Sigmoid colon (tissue), 7 donors: ENCODE results near the gene SS18. TPM values are rescaled to one million over a fixed set of nuclear protein-coding genes. Genes with fewer than 3 reads are reported as not detected.
"Not testable (repeated sequence)": the region's sequence is repeated elsewhere in the genome, so short reads cannot be mapped to it uniquely, and the experiment has no call there.

Source experiments
- DNase-seq: peaks from one replicate; pipeline ENCODE4 v3.0.0-alpha.2; 2019
- H3K27ac ChIP-seq, 4 donors: fragments of 200-600 bp; sonication (generic); one replicate each; pipeline ENCODE4 v1.5.1; 2016 to 2019; ENCODE audit warnings: mild to moderate bottlenecking in 1 of 4
- H3K27me3 ChIP-seq, 3 donors: fragments of 200-600 bp; sonication (generic); one replicate each; pipeline ENCODE4 v1.5.1; 2019; ENCODE audit warnings: mild to moderate bottlenecking in 1 of 3
- H3K36me3 ChIP-seq, 4 donors: fragments of 200-600 bp; sonication (generic); one replicate each; pipeline ENCODE4 v1.5.1; 2016 to 2019
- H3K4me1 ChIP-seq, 4 donors: fragments of 200-600 bp; sonication (generic); one replicate each; pipeline ENCODE4 v1.5.1; 2017 to 2019
- H3K4me3 ChIP-seq, 4 donors: fragments of 200-600 bp; sonication (generic); one replicate each; pipeline ENCODE4 v1.5.1; 2017 to 2019; ENCODE audit warnings: mild to moderate bottlenecking in 2 of 4, moderate library complexity in 1 of 4
- H3K9me3 ChIP-seq, 4 donors: fragments of 200-600 bp in 3 of 4; sonication (generic) in 3 of 4; one replicate each; pipeline versions ENCODE4 v1.5.1 to v1.6.1; 2013 to 2019
- EP300 ChIP-seq, 4 donors: sonication (generic); formaldehyde crosslinking; IDR thresholded peaks; one replicate each; pipeline ENCODE4 v1.6.1; 2017; ENCODE audit warnings: antibody characterized with exemption in 4 of 4
- POLR2A ChIP-seq, 2 donors: fragments of 450-650 bp; IDR thresholded peaks; one replicate each; pipeline ENCODE4 v1.6.1; 2016; ENCODE audit warnings: antibody characterized with exemption in 2 of 2, mild to moderate bottlenecking in 2 of 2, moderate library complexity in 2 of 2
- POLR2AphosphoS5 ChIP-seq, 4 donors: sonication (generic); formaldehyde crosslinking; IDR thresholded peaks; one replicate each; pipeline ENCODE4 v1.6.1; 2017; ENCODE audit warnings: antibody characterized with exemption in 4 of 4
- WGBS, 2 donors: extraction: QIAGEN DNeasy Blood & Tissue Kit; methylation state at CpG; one replicate each; pipeline ENCODE4 v1.1.7; 2013; 5-methylcytosine and 5-hydroxymethylcytosine counted together
- intact Hi-C: fragments of 100-400 bp; cut with DNase I; formaldehyde crosslinking; loops from one replicate; pipeline ENCODE4 v1.15.1; 2023
- polyA plus RNA-seq, 3 donors: library from polyadenylated mRNA; stranded (reverse); fragments of 200-250 nt; gene quantifications; one replicate each; pipeline ENCODE4 v1.2.3, GENCODE V29; 2013
- total RNA-seq, 4 donors: library from RNA; depleted of rRNA; stranded (reverse); fragments of >200 nt; gene quantifications; one replicate each; pipeline ENCODE4 v1.1.0, GENCODE V29; 2016
- TF ChIP-seq, protein P1 (sequence below), 4 experiments: fragments of 450-650 bp in 3 of 4; fragments of 200-600 bp in 1 of 4; IDR thresholded peaks; one replicate each; pipeline ENCODE4 v1.5.1; 2016 to 2019; ENCODE audit warnings: antibody characterized with exemption in 4 of 4, mild to moderate bottlenecking in 3 of 4, moderate library complexity in 2 of 4
- donor health status: healthy with polysubstance abuse.
- donor health status: Bipolar disorder and iron deficiency.
- donor health status: healthy.

SS18 gene, protein sequence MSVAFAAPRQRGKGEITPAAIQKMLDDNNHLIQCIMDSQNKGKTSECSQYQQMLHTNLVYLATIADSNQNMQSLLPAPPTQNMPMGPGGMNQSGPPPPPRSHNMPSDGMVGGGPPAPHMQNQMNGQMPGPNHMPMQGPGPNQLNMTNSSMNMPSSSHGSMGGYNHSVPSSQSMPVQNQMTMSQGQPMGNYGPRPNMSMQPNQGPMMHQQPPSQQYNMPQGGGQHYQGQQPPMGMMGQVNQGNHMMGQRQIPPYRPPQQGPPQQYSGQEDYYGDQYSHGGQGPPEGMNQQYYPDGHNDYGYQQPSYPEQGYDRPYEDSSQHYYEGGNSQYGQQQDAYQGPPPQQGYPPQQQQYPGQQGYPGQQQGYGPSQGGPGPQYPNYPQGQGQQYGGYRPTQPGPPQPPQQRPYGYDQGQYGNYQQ
- total RNA-seq (100 to 1,000 TPM in 1 of 4 donors, 10 to 100 TPM in 3; 89.2 to 204 (median 95.7) TPM), polyA plus RNA-seq (10 to 100 TPM; 22.8 to 33.2 (median 23.8) TPM)

DNA sequence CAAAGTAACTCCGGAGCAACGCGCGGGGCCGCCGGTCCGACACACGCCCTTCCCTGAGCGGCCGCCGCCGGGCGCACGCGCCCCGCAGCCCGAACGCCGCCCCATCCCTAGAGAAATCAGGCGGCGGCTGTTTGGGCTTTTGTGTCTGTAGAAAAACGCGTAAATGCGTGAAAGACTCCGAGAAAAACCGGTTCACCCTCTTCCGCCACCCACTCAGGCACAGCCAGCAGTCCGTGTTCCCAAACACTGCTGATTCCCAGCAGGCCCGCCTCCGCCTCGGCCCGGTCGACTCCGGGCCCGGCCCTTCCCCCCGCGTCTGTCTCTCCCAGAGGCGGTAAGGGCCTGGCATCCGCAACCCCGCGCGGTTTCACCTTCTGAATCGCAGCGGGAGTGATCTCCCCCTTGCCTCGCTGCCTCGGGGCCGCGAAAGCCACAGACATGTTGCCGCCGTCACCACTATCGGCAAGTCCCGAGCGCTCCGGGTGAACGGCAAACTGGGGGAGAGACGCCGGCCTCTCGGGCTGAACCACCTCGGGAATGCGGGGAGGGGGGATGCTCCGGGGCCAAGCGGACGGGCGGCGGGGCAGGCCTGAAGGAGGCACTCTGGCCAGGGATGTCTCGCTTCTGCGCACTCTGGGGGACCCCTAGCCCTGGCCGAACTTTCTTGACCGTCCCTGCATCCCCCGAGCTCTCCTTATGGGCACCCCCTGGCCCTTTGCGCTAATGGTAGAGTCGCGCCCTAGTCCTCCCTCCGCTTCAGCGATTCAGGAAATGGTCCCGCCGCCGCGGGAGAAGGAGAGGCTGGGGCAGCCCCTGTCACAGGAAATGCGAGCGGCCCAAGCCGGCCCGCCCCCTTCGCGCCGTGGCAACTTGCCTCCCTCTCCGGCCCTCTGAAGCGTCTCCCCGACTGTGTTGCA is at the start of gene SS18:
TSS of gene SS18 (minus strand) at position 484 of the 917 bp plus-strand sequence. CDS start at position 440, 44 bp downstream.
- TF ChIP-seq EP300 (IDR thresholded peaks at IDR 0.05) (peak in 1 of 4 donors; percentile 26), POLR2AphosphoS5 (IDR thresholded peaks at IDR 0.05) (peak; percentile 64 to 88 (median 82)), POLR2A (IDR thresholded peaks at IDR 0.05) (peak in 1 of 2 donors; percentile 65)
- TF ChIP-seq, protein P1, sequence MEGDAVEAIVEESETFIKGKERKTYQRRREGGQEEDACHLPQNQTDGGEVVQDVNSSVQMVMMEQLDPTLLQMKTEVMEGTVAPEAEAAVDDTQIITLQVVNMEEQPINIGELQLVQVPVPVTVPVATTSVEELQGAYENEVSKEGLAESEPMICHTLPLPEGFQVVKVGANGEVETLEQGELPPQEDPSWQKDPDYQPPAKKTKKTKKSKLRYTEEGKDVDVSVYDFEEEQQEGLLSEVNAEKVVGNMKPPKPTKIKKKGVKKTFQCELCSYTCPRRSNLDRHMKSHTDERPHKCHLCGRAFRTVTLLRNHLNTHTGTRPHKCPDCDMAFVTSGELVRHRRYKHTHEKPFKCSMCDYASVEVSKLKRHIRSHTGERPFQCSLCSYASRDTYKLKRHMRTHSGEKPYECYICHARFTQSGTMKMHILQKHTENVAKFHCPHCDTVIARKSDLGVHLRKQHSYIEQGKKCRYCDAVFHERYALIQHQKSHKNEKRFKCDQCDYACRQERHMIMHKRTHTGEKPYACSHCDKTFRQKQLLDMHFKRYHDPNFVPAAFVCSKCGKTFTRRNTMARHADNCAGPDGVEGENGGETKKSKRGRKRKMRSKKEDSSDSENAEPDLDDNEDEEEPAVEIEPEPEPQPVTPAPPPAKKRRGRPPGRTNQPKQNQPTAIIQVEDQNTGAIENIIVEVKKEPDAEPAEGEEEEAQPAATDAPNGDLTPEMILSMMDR (IDR thresholded peaks at IDR 0.05): no peak
- Histone ChIP-seq H3K36me3 (peaks cover 0 to 18% (median 0%) of the 10 kb centered on the region in 4 donors), H3K27me3 (no peaks in the 10 kb centered on the region), H3K9me3 (no peaks in the 10 kb centered on the region), H3K4me1 (peaks cover 0 to 34% (median 27%) of the 10 kb centered on the region in 4 donors), H3K27ac (peak within 1 kb of the TSS; percentile 85 to 99 (median 95)), H3K4me3 (peak within 1 kb of the TSS; percentile 56 to 87 (median 80))
- intact Hi-C loops: loop anchor here (2.0 to 10.0 kb wide), 3 partner anchors 134 to 567 kb away; partner anchors contain the start of gene KCTD1
- WGBS, 2 donors: 0 to 1% methylated on average over 89 of the region's 89 CpGs
- DNase-seq: peak; percentile 96

DNA sequence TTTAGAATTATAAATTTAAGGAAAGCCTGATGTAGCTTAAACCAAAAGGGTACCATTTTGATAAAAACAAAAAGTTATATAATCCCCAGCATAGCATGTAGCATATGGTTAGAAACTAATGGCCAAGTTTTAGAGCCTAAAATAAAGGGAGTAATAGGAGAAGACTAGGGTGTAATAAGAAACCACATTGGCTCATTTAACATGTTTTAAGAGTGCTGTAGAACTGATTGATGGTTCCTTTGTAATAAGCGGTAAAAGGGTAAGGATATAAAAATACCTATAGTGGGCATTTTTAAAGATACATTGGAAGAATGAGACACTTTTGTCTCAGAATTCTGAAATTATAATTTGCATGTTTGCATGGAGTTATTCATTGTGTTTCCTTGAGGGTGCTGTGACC is 45.1 kb upstream of the SS18 start:
- TF ChIP-seq POLR2A (IDR thresholded peaks at IDR 0.05) (no peak), EP300 (IDR thresholded peaks at IDR 0.05) (no peak), POLR2AphosphoS5 (IDR thresholded peaks at IDR 0.05) (no peak)
- TF ChIP-seq, protein P1 (IDR thresholded peaks at IDR 0.05): no peak
- intact Hi-C loops: no loop called here

DNA sequence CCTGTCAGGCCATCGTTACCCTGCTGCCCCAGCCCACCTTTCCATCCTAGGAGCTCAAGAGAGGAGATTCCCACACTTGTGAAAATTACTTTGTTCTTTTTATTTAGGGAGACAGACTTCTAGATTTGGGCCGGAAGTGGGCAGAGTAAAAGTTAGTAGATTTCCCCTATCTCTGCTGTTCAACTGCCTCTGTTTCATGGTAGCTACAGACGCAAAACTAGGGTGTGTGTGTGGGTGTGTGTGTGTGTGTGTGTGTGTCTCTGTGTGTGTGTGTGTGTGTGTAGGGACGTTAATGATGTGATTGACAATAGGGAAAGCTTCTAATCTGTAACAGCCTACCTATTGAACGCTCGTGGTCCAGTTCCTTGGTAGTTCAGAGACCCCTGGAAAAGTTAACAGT is 43.7 kb upstream of the SS18 start:
- Histone ChIP-seq H3K4me3 (no peak overlapping the region), H3K36me3 (no peaks in the 10 kb centered on the region), H3K27me3 (no peaks in the 10 kb centered on the region), H3K4me1 (no peaks in the 10 kb centered on the region), H3K9me3 (no peaks in the 10 kb centered on the region), H3K27ac (no peak overlapping the region)
- intact Hi-C loops: no loop called here
- WGBS, 2 donors: 86 to 88% methylated on average over 6 of the region's 6 CpGs
- DNase-seq: no peak
- TF ChIP-seq POLR2AphosphoS5 (IDR thresholded peaks at IDR 0.05) (no peak), EP300 (IDR thresholded peaks at IDR 0.05) (no peak), POLR2A (IDR thresholded peaks at IDR 0.05) (no peak)
- TF ChIP-seq, protein P1 (IDR thresholded peaks at IDR 0.05): no peak

More for the DNA sequence above, 45.1 kb upstream of the SS18 start:
- no peaks in the 10 kb centered on the region for H3K27me3 ChIP-seq
- no peak overlapping the region for H3K4me3 ChIP-seq
- H3K9me3 ChIP-seq: no peaks in the 10 kb centered on the region
- H3K36me3 ChIP-seq: no peaks in the 10 kb centered on the region
- 90 to 91% methylated on average over 1 of the region's 1 CpG for WGBS, 2 donors
- H3K4me1 ChIP-seq: no peaks in the 10 kb centered on the region
- no peak overlapping the region for H3K27ac ChIP-seq
- no peak for DNase-seq

DNA sequence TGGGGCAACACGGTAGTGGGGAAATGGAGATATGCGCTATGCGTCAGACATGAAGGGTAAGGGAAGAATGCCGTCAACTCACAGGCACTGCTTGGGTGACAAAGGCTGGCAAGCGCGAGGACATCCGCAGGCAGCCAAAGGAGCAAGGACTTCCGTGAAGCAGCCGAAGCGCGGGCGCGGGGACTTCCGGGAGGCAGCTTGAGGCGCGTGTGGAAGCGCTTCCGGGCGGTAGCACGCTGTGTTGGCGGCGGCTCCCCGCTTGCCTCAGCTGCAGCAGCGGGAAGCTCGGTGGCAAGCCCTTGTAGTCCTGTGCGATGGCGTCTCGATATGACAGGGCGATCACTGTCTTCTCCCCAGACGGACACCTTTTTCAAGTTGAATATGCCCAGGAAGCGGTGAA is 43.2 kb upstream of the SS18 start, which contains the start of gene PSMA8:
TSS of gene PSMA8 (plus strand) at position 218 of the 400 bp plus-strand sequence. CDS start at position 315, 97 bp downstream.
- no peaks in the 10 kb centered on the region for H3K27me3 ChIP-seq
- TF ChIP-seq, protein P1 (IDR thresholded peaks at IDR 0.05): no peak
- TF ChIP-seq POLR2A (IDR thresholded peaks at IDR 0.05) (no peak), POLR2AphosphoS5 (IDR thresholded peaks at IDR 0.05) (no peak), EP300 (IDR thresholded peaks at IDR 0.05) (no peak)
- no peak for DNase-seq
- WGBS, 2 donors: 75 to 82% methylated on average over 31 of the region's 31 CpGs
- H3K36me3 ChIP-seq: no peaks in the 10 kb centered on the region
- no peak within 1 kb of the TSS for H3K27ac ChIP-seq
- H3K9me3 ChIP-seq: no peaks in the 10 kb centered on the region
- intact Hi-C loops: no loop called here
- no peak within 1 kb of the TSS for H3K4me3 ChIP-seq
- no peaks in the 10 kb centered on the region for H3K4me1 ChIP-seq

DNA sequence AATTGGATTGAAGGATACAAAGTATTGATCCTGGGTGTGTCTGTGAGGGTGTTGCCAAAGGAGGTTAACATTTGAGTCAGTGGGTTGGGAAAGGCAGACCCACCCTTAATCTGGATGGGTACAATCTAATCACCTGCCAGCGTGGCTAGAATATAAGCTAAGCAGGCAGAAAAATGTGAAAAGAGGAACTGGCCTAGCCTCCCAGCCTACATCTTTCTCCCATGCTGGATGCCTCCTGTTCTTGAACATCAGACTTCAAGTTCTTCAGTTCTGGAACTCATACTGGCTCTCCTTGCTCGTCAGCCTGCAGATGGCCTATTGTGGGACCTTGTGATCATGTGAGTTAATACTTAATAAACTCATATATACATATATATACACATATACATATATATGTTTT is 37.8 kb upstream of the SS18 start:
- H3K36me3 ChIP-seq, H3K4me1 ChIP-seq, H3K27me3 ChIP-seq, intact Hi-C loops, H3K4me3 ChIP-seq, H3K27ac ChIP-seq, DNase-seq, H3K9me3 ChIP-seq: not testable (repeated sequence)
- 65 to 80% methylated on average over 2 of the region's 2 CpGs for WGBS, 2 donors
